ENCODE data around the gene PLXDC1. TPM values are rescaled to one million over a fixed set of nuclear protein-coding genes. Genes with fewer than 3 reads are reported as not detected.

Gene PLXDC1
- total and polyA plus RNA-seq, 4 donors: 1.7 to 39.1 (median 4.8) TPM

DNA sequence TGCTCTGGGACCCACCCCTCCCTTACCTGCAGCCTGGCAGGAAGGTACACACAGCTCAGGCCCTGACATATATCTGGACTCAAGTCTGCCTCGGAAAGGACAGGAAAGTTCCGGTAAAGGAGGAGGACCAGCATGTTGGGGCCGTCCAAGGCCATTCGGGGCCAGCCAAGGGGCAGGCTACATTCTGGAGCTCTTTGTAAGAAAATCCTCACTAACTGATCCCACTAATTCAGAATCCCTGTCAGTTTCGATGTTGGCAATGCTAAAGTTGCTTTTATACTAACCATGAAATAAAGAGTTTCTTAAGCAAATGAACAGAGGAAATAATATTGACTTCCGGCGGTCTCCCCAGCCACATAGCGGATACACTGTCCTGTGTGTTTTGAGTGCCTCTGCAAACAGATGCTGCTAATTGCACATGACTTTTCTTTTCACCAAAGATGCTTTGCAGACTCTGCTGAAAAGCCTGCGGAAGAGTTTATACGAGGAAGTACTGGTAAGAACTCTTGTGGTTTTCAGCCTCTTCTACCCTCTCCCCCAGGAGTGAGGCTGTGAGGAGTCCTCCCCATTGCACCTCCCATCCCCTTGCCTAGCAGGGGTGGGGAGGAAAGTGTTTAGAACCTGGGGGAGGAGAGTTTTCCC is 54.8 kb downstream of the PLXDC1 start:
- WGBS, 2 donors: 66 to 73% methylated on average over 10 of the region's 10 CpGs
- Histone ChIP-seq H3K36me3 (ENCODE audit: control insufficient read depth in 1 of 2, insufficient read depth in 2 of 2, low read length in 1 of 2) (no peaks in the 10 kb centered on the region), H3K4me3 (ENCODE audit: low read length in 2 of 2) (no peak overlapping the region), H3K9me3 (ENCODE audit: control insufficient read depth, low read length) (no peaks in the 10 kb centered on the region), H3K27me3 (ENCODE audit: control insufficient read depth in 1 of 2, insufficient read depth in 2 of 2, low read length in 1 of 2) (no peaks in the 10 kb centered on the region), H3K27ac (ENCODE audit: low read depth in 1 of 2, low read length in 2 of 2) (no peak overlapping the region), H3K4me1 (ENCODE audit: control insufficient read depth in 1 of 2, insufficient read depth in 2 of 2, low read length in 2 of 2) (no peaks in the 10 kb centered on the region)
- DNase-seq (no peak), ATAC-seq (ENCODE audit: low FRiP score) (no peak)
- intact Hi-C loops (cut with DNase I): no loop called here

DNA sequence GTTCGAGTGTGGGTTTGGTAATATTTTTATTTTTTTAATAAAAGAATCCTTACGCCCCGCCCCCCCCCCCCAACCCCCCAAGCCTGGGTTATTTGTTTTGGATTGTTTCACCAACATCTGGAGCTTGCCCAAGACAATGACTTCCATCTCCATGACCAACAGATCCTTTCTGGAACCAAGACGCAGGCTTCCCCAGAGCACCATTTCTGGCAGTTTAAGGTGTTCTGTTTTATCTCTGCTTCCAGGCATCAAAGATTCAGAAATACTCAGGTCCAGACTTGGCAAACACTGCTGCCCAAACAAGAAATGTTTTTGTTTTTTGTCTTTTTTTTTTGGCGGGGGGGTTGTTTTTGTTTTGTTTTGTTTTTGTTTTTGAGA is 56.1 kb downstream of the PLXDC1 start:
- Histone ChIP-seq H3K4me1 (ENCODE audit: control insufficient read depth in 1 of 2, insufficient read depth in 2 of 2, low read length in 2 of 2) (no peaks in the 10 kb centered on the region), H3K36me3 (ENCODE audit: control insufficient read depth in 1 of 2, insufficient read depth in 2 of 2, low read length in 1 of 2) (no peaks in the 10 kb centered on the region), H3K4me3 (ENCODE audit: low read length in 2 of 2) (no peak overlapping the region), H3K27ac (ENCODE audit: low read depth in 1 of 2, low read length in 2 of 2) (no peak overlapping the region), H3K9me3 (ENCODE audit: control insufficient read depth, low read length) (no peaks in the 10 kb centered on the region), H3K27me3 (ENCODE audit: control insufficient read depth in 1 of 2, insufficient read depth in 2 of 2, low read length in 1 of 2) (no peaks in the 10 kb centered on the region)
- DNase-seq (no peak), ATAC-seq (ENCODE audit: low FRiP score) (no peak)
- intact Hi-C loops (cut with DNase I): no loop called here
- WGBS, 2 donors: 5 to 12% methylated on average over 5 of the region's 5 CpGs

GRCh38 chr17:39094607-39095308 is 56.7 kb downstream of the PLXDC1 start:
- no peaks in the 10 kb centered on the region for H3K27me3 ChIP-seq (ENCODE audit: control insufficient read depth in 1 of 2, insufficient read depth in 2 of 2, low read length in 1 of 2)
- WGBS, 2 donors: 47 to 55% methylated on average over 8 of the region's 8 CpGs
- H3K36me3 ChIP-seq (ENCODE audit: control insufficient read depth in 1 of 2, insufficient read depth in 2 of 2, low read length in 1 of 2): no peaks in the 10 kb centered on the region
- intact Hi-C loops (cut with DNase I): no loop called here
- no peak overlapping the region for H3K27ac ChIP-seq (ENCODE audit: low read depth in 1 of 2, low read length in 2 of 2)
- no peak for DNase-seq
- H3K4me1 ChIP-seq (ENCODE audit: control insufficient read depth in 1 of 2, insufficient read depth in 2 of 2, low read length in 2 of 2): no peaks in the 10 kb centered on the region
- no peaks in the 10 kb centered on the region for H3K9me3 ChIP-seq (ENCODE audit: control insufficient read depth, low read length)
- H3K4me3 ChIP-seq (ENCODE audit: low read length in 2 of 2): no peak overlapping the region
- ATAC-seq (ENCODE audit: low FRiP score): no peak

DNA sequence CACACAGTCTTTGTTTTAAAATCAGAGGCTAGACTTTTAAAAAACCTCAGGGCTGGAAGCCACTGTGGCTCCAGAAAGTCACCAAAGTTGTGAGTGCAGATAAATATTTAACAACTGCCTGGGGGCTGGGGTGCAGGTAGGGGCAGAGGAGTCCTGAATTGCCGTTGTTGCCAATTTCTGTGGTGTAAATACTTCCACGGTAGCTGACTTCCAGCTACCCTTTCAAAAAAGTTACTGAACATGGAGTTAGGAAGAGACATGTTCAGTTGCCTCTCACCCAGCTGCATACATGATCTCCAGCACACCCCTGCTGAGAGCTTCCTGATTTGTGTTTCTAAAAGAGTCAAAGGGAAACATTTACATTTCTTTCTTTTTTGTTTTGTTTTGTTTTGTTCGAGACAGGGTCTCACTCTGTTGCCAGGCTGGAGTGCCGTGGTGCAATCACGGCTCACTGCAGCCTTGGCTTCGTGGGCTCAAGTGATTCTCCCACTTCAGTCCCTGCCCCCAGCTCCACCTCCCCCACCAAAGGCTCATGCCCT is 58.7 kb downstream of the PLXDC1 start:
- 59 to 72% methylated on average over 6 of the region's 6 CpGs for WGBS, 2 donors
- no peak overlapping the region for H3K4me3 ChIP-seq (ENCODE audit: low read length in 2 of 2)
- intact Hi-C loops (cut with DNase I): no loop called here
- no peaks in the 10 kb centered on the region for H3K4me1 ChIP-seq (ENCODE audit: control insufficient read depth in 1 of 2, insufficient read depth in 2 of 2, low read length in 2 of 2)
- ATAC-seq (ENCODE audit: low FRiP score): no peak
- no peaks in the 10 kb centered on the region for H3K36me3 ChIP-seq (ENCODE audit: control insufficient read depth in 1 of 2, insufficient read depth in 2 of 2, low read length in 1 of 2)
- H3K27ac ChIP-seq (ENCODE audit: low read depth in 1 of 2, low read length in 2 of 2): no peak overlapping the region
- H3K27me3 ChIP-seq (ENCODE audit: control insufficient read depth in 1 of 2, insufficient read depth in 2 of 2, low read length in 1 of 2): no peaks in the 10 kb centered on the region
- no peaks in the 10 kb centered on the region for H3K9me3 ChIP-seq (ENCODE audit: control insufficient read depth, low read length)
- no peak for DNase-seq

DNA sequence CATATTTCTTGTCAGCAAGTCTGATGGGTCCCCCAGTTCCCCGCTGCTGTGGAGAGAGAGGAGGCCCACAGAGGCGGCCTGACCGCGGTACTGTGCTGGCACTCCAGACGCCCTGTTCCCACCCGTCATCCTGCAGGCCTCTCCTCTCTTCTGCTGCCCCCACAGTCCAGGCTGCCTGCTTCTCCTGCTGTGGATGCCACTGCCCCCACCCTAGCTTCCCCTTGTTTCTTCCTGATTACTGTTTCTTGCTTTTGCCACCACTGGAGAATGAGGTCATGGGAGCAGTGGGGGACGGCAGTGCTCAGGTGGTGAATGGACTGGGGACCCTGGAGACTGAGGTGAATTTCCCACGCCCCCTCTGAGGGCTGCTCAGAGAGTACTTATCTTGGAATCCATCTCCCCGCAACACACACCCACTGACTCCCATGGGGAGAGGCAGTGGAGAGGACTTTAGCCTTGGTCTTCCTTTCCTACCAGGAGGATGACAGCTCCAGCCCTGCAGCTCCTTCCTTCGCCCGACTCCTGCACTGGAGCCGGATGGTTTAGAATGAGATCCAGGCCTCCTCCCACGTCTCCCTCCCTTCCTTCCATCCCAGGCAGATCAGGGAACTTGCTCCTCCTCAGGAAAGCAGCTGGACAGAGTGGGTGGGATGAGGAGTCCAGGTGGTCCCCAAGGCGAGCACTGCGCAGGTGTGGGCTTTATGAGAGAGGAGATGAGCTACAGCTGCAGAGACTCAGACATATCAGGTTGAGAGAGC is 60.4 kb downstream of the PLXDC1 start:
- ATAC-seq (ENCODE audit: low FRiP score): no peak
- Histone ChIP-seq H3K27ac (ENCODE audit: low read depth in 1 of 2, low read length in 2 of 2) (no peak overlapping the region), H3K4me1 (ENCODE audit: control insufficient read depth in 1 of 2, insufficient read depth in 2 of 2, low read length in 2 of 2) (no peaks in the 10 kb centered on the region), H3K36me3 (ENCODE audit: control insufficient read depth in 1 of 2, insufficient read depth in 2 of 2, low read length in 1 of 2) (no peaks in the 10 kb centered on the region), H3K9me3 (ENCODE audit: control insufficient read depth, low read length) (no peaks in the 10 kb centered on the region), H3K27me3 (ENCODE audit: control insufficient read depth in 1 of 2, insufficient read depth in 2 of 2, low read length in 1 of 2) (no peaks in the 10 kb centered on the region), H3K4me3 (ENCODE audit: low read length in 2 of 2) (no peak overlapping the region)
- 88 to 91% methylated on average over 15 of the region's 15 CpGs for WGBS, 2 donors
- DNase-seq: no peak
- intact Hi-C loops (cut with DNase I): no loop called here

GRCh38 chr17:39090400-39090799 is 61.0 kb downstream of the PLXDC1 start:
- Histone ChIP-seq H3K36me3 (ENCODE audit: control insufficient read depth in 1 of 2, insufficient read depth in 2 of 2, low read length in 1 of 2) (no peaks in the 10 kb centered on the region), H3K27ac (ENCODE audit: low read depth in 1 of 2, low read length in 2 of 2) (no peak overlapping the region), H3K4me3 (ENCODE audit: low read length in 2 of 2) (no peak overlapping the region), H3K27me3 (ENCODE audit: control insufficient read depth in 1 of 2, insufficient read depth in 2 of 2, low read length in 1 of 2) (no peaks in the 10 kb centered on the region), H3K4me1 (ENCODE audit: control insufficient read depth in 1 of 2, insufficient read depth in 2 of 2, low read length in 2 of 2) (no peaks in the 10 kb centered on the region), H3K9me3 (ENCODE audit: control insufficient read depth, low read length) (no peaks in the 10 kb centered on the region)
- DNase-seq (no peak), ATAC-seq (ENCODE audit: low FRiP score) (no peak)
- intact Hi-C loops (cut with DNase I): no loop called here
- 95% methylated on average over 9 of the region's 9 CpGs for WGBS, 2 donors

GRCh38 chr17:39084558-39084957 is 66.9 kb downstream of the PLXDC1 start:
- ATAC-seq (ENCODE audit: low FRiP score): no peak
- Histone ChIP-seq H3K27me3 (ENCODE audit: control insufficient read depth in 1 of 2, insufficient read depth in 2 of 2, low read length in 1 of 2) (no peaks in the 10 kb centered on the region), H3K36me3 (ENCODE audit: control insufficient read depth in 1 of 2, insufficient read depth in 2 of 2, low read length in 1 of 2) (no peaks in the 10 kb centered on the region), H3K27ac (ENCODE audit: low read depth in 1 of 2, low read length in 2 of 2) (no peak overlapping the region), H3K4me1 (ENCODE audit: control insufficient read depth in 1 of 2, insufficient read depth in 2 of 2, low read length in 2 of 2) (no peaks in the 10 kb centered on the region), H3K4me3 (ENCODE audit: low read length in 2 of 2) (no peak overlapping the region), H3K9me3 (ENCODE audit: control insufficient read depth, low read length) (no peaks in the 10 kb centered on the region)
- no peak for DNase-seq
- WGBS, 2 donors: 89% methylated on average over 11 of the region's 11 CpGs
- intact Hi-C loops (cut with DNase I): no loop called here

DNA sequence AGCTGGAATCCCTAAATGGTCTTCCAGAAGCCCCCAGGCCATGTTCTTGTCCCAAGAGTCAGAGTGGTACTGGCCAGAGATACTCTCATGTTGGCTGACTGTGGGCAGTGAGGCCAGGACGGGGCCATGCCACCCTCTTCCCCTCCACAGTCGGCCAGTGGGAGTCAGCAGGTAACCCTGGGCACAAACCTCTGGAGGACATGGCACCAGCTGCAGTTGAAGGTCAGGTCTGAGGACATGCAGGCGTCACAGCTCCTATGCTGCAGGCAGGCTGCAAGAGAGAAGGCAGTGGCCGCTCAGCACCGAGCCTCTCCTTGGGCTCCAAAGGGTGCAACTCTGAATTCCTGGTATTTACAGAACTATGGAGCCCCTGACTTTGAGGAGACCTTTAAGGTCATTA is 68.2 kb downstream of the PLXDC1 start:
- no peaks in the 10 kb centered on the region for H3K9me3 ChIP-seq (ENCODE audit: control insufficient read depth, low read length)
- no peak for ATAC-seq (ENCODE audit: low FRiP score)
- H3K4me1 ChIP-seq (ENCODE audit: control insufficient read depth in 1 of 2, insufficient read depth in 2 of 2, low read length in 2 of 2): no peaks in the 10 kb centered on the region
- H3K27me3 ChIP-seq (ENCODE audit: control insufficient read depth in 1 of 2, insufficient read depth in 2 of 2, low read length in 1 of 2): no peaks in the 10 kb centered on the region
- DNase-seq: no peak
- 91 to 92% methylated on average over 5 of the region's 5 CpGs for WGBS, 2 donors
- no peaks in the 10 kb centered on the region for H3K36me3 ChIP-seq (ENCODE audit: control insufficient read depth in 1 of 2, insufficient read depth in 2 of 2, low read length in 1 of 2)
- intact Hi-C loops (cut with DNase I): no loop called here
- no peak overlapping the region for H3K4me3 ChIP-seq (ENCODE audit: low read length in 2 of 2)
- no peak overlapping the region for H3K27ac ChIP-seq (ENCODE audit: low read depth in 1 of 2, low read length in 2 of 2)

All from aorta (tissue), 5 donors.